GM21786 (cell line): ENCODE data around the gene LRTM2.
A peak's percentile ranks its signal among the peaks of the same experiment; 100 is the strongest.

Source experiments
- ATAC-seq: cut with Tn5 transposase; IDR thresholded peaks from one replicate; pipeline ENCODE4 v1.9.1; 2021; ENCODE audit not compliant: unreplicated experiment

LRTM2 gene

GRCh38 chr12:1797991-1798640, 22.2 kb upstream of the LRTM2 start:
- no peak for ATAC-seq

DNA sequence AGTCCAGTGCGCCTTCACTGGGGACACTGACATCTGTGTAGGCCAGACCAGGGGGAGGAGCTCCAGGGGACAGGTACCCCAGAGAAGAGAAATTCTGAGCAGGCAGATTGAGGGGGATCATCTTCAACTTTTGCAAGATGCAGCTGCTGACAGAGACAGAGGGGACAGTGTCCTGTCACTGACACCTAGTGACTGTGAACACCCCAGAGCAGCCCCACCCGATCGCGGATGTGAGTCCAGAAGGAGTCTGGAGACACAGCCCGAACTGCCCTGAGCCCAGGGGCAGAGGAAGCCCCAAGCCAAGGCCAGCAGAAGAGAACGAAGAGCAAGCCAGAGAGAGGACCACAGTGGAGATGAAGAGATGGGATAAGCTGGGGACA, 21.7 kb upstream of the LRTM2 start:
- ATAC-seq = no peak

DNA sequence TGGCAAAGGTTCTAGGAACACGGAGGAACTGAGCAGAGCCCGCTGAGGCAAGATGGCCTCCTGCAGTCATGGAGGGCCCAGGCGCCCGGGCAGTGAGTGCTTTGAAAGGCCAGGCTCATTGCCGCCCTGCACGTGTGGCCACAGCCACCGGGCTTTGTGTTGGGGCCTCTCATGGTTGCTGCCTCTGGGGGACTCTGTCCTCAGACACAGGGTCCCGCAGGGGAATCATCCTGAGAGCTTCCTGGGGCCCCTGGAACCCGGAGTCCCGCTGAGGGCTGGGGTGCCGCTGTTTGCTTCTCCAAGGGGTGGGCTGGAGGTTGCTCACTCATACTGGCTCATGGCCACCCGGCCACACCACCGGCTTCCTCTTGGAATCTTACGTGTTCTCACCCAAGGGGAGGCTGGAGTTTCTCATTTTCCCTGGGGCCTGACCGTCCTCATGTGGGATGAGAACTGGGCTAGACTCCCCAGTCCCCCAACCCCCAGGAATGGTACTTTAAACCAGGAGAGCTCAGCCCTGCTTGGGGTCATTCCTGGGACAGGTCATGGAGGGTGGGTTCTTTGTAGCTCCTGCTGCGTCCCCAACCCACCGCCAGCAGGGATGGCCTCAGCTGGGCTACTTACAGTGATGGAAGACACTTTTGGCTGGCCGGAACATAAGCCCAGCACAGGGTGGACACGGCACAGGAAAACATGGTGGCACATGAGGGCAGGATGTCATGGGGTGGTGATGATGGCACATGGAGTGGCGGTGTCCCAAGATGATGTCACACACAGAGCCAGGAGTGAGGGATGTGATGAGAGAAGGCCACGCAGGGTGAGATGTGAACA, 21.1 kb upstream of the LRTM2 start:
- no peak for ATAC-seq

DNA sequence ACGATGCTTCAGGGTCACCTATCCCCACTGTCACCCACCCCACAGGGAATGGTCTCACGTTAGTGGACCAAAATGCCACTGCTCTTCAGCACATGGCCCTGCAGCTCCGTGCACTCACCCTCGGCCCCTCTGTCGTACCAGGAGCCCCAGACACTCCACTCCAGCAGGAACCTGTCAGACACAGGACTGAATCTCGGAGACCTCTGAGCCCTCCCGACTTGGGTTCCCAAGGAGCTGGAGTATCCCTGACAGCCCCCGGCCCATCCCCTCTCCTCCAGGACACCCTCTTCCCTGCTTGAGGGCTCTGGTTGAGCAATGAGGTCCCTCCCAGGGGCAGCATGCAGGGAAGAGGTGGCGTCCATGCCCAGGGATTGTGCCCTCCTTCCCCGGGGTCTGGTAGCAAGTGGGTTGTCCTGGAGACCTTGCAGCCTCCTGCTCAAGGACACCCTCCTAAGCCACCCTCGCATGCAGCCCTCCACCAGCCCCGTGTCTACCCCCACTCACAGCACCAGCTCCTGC, 20.4 kb upstream of the LRTM2 start:
- ATAC-seq = no peak

DNA sequence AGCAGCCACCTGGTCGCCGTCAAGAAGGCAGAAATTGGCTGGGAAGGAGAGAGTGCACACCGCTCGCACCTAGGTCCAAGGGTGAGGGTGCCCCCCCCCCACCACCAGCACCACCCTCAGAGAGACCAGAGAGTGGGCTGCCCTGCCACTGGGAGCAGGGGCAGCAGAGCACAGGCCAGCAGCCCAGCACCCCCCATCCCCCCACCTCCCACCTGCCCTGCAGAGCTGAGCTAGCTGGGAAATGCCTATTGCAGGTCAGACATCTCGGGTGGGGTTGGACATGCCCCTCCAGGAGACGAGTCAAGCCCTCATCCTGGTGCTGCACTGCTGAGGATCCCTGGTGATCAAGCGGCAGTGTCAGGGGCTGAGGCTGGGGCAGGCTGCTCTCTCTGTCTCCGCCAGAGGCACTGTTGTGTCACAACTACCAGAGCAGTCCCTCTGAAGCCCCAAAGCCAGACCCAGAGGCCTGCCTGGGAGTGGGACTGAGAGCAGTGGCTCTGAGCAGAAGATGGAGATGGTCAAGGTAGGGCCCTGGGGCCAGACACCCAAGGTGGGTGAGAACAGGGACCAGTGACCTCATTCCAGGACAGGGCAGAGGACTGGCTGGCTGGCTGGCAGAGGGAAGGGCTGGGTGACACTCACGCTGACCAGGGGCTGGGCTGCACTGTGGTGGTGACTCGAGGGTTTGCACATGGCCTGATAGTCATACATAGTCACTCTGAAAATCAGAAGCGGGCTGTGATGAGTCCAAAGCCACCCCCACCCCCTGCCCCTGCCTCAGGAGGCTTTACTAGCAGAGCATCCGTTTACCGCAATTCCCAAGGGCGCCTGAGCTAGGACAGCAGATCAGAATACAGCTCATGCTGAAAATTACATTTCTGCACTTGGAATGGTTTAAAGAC, 19.7 kb upstream of the LRTM2 start:
- ATAC-seq = no peak

DNA sequence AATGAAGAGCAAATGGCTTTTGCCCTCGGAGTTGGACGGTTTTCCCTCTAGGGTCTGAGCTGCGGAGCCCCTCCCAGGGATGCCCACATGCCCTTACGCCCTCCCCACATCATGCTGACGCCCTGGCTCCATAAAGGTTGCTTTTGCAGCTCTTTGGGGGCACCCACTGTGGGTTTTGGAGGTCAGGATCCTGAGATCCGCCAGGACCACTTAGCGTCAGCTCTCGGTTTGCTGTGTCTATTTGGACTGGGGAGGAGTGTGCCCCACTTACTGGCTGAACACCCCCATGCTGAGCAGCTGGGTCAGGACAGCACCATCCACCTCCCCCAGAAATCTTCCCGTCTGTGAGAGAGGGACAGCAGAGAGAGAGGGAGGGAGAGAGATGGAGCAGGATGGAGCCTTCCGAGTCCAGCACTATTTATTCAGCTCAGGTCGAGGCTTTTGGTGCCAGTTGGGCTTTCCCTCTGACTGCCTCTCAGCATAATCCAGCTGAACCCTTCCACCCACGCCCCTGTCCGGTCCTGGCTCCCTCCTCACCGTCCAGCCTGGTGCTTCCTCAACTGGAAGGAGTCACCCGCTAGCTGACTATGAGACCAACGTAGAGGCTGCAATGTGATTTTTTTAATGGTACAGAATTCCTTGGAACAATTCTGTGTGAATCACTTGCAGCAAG, 18.9 kb upstream of the LRTM2 start:
- ATAC-seq = no peak

- no peak for ATAC-seq
Observed at GRCh38 chr12:1803736-1804135, 16.6 kb upstream of the LRTM2 start.

GRCh38 chr12:1804545-1805332, 15.6 kb upstream of the LRTM2 start:
- peak; percentile 93 for ATAC-seq

DNA sequence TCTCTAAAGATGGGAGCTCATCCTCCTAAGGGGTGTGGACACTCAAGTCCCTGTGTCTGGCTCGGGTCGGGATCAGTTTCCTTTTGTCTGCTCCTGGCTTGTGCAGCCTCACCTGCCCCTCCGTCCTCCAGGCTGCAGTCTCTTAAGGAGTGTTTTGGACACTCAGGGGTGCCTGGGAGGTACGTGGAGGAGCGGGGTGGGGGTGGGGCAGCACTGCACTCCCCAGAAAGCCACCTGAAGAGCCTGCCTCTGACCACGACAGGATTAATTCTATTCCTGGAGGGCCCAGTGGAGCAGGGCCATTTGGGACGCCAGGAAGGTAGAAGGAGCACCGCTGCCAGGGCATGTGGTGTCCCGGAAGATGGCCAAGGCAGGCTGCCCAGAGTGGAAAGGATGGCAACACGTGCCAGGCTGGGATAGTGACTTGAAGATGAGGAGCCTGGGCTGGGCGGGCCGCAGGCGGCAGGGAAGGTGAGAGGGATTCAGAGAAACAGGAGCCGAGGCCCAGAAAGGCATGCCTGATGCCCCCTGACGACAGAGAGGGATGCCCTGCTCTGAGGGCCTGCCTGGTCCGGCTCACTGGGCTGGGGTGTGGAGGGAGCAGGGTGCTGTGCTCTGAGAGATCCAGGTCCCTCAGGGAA, 14.8 kb upstream of the LRTM2 start:
- no peak for ATAC-seq

DNA sequence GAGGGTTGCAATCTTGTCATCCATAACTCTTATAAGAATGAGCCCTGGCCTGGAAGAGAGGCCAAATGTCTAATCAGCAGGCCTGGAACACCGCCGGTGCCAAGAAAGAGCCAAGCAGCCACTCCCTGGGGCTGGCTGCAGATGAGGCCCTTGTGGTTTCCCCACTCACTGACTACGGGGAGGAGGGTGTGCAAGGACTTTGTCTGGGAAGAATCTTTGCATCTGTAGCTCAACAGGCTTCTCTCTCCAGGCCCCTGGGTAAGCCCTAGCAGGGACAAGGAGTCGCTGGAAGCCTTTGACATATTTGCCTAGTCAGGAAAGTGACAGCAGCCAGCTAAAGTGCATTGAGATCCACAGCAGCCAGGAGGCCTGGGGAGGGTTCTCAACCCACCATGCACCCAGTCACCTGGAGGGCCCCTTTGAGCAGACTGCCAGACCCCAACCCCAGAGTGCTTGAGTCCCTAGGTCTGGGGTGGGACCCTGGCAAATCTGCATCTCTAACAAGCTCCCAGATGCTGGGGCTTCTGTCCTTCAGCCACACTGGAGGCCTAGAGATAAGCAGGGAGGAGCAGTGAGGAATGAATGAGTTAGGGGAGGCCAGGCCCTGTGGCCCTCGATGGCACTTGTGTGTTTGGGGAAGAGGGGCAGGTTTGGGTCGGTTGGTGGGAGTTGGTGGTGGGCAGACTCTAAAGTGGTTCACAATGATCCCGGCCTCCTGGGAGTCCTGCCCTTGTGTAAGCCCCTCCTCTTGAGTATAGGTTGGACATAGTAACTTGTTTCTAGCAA, 13.9 kb upstream of the LRTM2 start:
- ATAC-seq = no peak

DNA sequence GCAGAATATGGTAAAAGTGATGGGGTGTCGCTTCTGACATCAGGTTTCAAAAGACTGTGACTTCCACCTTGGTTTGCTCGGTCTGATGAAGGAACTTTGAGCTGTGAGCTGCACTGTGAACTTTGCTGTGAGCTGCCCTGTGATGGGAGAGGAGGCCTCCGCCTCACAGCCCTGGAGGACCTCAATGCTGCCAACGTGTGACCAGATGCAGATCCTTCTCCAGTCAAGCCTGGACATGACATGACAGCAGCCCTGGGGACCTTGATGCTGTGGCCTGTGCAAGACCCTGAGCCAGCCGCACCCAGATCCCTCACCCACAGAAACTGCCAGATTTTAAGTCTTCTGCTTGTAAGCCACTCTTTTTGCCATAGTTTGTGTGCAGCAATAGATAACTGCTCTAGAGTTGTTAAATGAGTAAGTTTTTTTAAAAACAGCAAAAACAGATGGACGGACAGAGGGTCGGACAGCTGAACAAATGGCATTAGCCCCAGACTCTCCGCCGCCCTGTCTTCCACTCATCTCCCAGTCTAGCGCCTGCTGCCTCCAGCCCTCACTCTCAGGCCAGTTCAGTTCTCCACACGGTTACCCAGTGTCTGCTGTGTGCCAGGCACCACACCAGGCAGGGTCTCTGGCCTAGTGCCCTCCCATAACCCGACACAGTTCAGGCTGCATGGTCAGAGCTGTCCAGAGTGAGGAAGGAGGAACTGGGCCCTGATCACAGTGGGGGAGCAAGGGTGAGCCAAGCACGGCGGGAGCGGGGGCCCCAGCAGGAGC, 13.1 kb upstream of the LRTM2 start:
- no peak for ATAC-seq

GRCh38 chr12:1808036-1808797, 12.1 kb upstream of the LRTM2 start:
- ATAC-seq = no peak

DNA sequence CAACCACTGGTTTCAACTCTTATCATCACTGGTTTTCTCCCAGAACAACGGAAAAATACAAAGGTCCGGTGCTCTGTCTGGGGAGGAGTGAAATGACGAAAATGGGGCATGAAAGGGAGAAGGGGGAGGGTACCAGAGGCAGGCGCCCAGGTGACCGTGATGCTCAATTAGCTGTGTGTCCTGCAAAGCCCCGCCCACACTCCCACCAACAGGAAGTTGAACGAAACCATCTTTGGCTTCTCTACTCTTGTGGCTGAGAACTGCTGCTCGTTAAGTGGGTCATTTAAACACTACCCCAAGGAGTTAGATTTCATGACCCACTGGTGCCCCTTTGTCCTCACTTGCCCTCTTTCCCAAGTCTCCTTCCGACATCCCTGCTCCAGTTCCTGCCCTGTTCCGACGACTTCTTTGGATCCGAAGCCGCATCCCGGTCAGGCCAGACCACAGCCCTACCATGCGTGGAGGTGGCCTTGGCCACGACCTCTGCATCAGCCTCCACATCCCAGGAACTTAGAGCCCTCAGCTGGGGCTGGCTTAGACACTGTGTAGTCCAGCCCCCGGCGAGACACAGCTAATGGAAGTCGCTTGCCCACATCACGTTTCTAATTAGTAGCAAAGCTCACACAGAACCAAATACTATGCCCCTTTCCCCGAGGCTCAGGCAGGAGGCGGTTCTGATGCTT, 11.4 kb upstream of the LRTM2 start:
- ATAC-seq = no peak

DNA sequence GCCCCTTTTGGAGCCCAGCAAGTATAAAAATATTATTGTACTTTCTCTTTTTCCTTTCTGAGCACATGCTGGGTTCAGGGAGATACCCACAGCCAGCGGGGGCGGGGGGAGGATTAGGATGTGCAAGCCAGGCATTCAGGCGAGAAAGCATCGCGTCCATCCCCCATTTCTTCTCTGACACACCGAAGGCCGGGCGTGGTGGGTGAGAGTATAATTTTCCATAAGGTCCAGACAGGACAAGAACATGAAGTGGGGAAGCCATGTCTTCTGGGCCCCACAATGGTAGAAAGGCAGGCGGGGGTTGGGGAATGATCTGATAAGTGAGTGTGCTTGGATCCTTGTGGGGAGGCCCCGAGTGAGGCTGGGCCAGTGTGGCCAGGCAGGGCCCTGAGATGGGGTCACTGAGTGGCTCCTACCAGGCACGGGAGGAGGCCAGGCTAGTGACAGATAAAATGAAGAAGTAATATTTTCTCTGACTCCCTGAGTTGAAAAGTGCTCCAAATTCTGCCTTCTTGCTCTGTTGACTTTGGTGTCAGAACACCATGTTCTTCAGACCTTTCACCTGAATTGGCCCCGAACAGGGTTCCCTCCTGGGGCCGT, 10.7 kb upstream of the LRTM2 start:
- no peak for ATAC-seq

DNA sequence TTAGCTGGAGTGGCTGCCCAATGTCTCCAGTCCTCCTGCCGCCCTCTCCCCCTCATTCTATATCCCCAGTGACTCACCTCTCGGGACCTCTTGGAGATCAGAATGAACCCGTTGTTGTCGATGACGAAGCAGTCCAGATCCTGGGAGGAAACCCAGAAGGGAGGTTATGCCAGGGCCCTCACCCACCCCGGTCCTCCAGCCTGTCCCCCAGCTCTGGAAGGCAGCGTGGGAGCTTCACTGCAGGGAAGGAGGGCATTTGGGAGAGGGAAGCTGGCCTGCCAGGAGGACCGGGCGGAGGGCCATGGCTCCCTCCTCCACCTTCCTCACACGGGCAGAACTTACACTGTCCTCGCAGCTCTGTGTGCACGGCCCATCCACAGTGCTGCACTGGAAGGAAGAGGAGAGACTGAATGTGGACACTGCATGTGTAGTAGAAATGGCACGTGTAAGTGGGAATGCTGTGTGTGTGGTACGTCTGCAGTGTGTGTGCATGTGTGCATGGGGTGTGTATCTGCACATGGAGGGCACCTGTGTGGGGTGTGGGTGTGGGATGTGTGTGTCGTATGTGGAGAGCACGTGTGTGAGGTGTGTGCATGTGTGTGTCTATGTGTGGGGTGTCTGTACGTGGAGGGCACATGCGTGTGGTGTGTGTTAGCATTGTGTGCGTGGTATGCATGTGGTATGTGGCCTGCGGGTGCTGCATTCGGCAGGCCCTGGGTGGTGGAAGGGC, 10.0 kb upstream of the LRTM2 start:
- ATAC-seq = no peak

DNA sequence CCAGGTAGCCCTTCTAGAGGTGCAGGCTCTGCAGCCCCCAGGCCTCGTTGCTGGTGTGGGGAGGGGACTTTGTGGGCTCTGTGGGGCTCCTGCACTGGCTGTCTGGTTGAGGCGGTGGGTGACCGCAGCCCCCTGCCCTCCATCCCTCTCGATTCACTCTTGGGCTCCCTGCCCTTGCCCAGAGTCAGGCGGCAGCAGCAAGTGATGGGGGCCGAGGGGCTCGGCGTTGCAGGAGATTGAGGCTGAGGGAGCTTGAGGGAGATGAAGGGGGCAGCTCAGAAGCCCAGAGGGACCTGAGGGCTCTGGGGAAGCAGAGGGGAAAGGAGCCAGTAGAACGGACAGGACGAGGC, 9.5 kb upstream of the LRTM2 start:
- no peak for ATAC-seq
